Hepatocyte (in vitro differentiated cells): ENCODE data around the gene TRIM15. TPM values are rescaled to one million over a fixed set of nuclear protein-coding genes. Genes with fewer than 3 reads are reported as not detected.

ENCODE experiments used
- DNase-seq: peaks from one replicate; pipeline ENCODE4 v3.0.0-alpha.2; 2016; ENCODE audit warnings: low spot score
- H2AFZ ChIP-seq: fragments of 200-600 bp; sonication (generic); 2 replicates; pipeline ENCODE4 v1.6.0; 2016; ENCODE audit warnings: antibody characterized with exemption, mild to moderate bottlenecking
- H3K27ac ChIP-seq: fragments of 200-600 bp; sonication (generic); 2 replicates; pipeline ENCODE4 v1.5.1; 2016; ENCODE audit warnings: mild to moderate bottlenecking
- H3K27me3 ChIP-seq: fragments of 200-600 bp; sonication (generic); 2 replicates; pipeline ENCODE4 v1.6.1; 2016
- H3K36me3 ChIP-seq: fragments of 200-600 bp; sonication (generic); replicated peaks from 2 replicates; pipeline ENCODE4 v1.5.1; 2016; ENCODE audit warnings: low read depth; ENCODE audit not compliant: insufficient read depth
- H3K4me1 ChIP-seq: fragments of 200-600 bp; sonication (generic); 2 replicates; pipeline ENCODE4 v1.5.1; 2016; ENCODE audit warnings: mild to moderate bottlenecking, moderate library complexity; ENCODE audit not compliant: insufficient read depth
- H3K4me2 ChIP-seq: fragments of 200-600 bp; sonication (generic); 2 replicates; pipeline ENCODE4 v1.6.0; 2016
- H3K4me3 ChIP-seq: fragments of 200-600 bp; sonication (generic); 2 replicates; pipeline ENCODE4 v1.5.1; 2016; ENCODE audit warnings: mild to moderate bottlenecking
- H3K79me2 ChIP-seq: fragments of 200-600 bp; sonication (generic); 2 replicates; pipeline ENCODE4 v1.6.0; 2017; ENCODE audit warnings: mild to moderate bottlenecking
- H3K9me2 ChIP-seq: fragments of 200-600 bp; sonication (generic); replicated peaks from 2 replicates; pipeline ENCODE4 v1.6.0; 2017; ENCODE audit warnings: mild to moderate bottlenecking; ENCODE audit not compliant: insufficient read depth
- H3K9me3 ChIP-seq: fragments of 200-600 bp; sonication (generic); 2 replicates; pipeline ENCODE4 v1.5.1; 2016; ENCODE audit warnings: low read depth, mild to moderate bottlenecking
- H4K20me1 ChIP-seq: fragments of 200-600 bp; sonication (generic); 2 replicates; pipeline ENCODE4 v1.6.0; 2016; ENCODE audit warnings: mild to moderate bottlenecking; ENCODE audit not compliant: insufficient read depth, poor library complexity, severe bottlenecking
- CTCF ChIP-seq: fragments of 200-600 bp; sonication (generic); IDR thresholded peaks from 2 replicates; pipeline ENCODE4 v1.5.1; 2016; ENCODE audit warnings: antibody characterized with exemption, mild to moderate bottlenecking; ENCODE audit not compliant: poor library complexity
- EZH2 ChIP-seq: fragments of 200-600 bp; sonication (generic); IDR thresholded peaks from 2 replicates; pipeline ENCODE4 v1.6.1; 2016; ENCODE audit warnings: antibody characterized with exemption, mild to moderate bottlenecking, borderline replicate concordance
- EZH2phosphoT487 ChIP-seq: fragments of 200-600 bp; sonication (generic); IDR thresholded peaks from one replicate; pipeline ENCODE4 v1.6.1; 2018; ENCODE audit warnings: antibody characterized with exemption, mild to moderate bottlenecking, low read depth, moderate library complexity; ENCODE audit not compliant: unreplicated experiment, severe bottlenecking
- WGBS: methylation state at CpG from one replicate; pipeline ENCODE4 v1.1.6; 2016; ENCODE audit warnings: low lambda C conversion rate; ENCODE audit errors: missing lambda C conversion rate; 5-methylcytosine and 5-hydroxymethylcytosine counted together
- polyA plus RNA-seq: library from polyadenylated mRNA; unstranded; fragments of >200 nt; fragmentation: Nextera tagmentation; extraction: Ambion mirVana; gene quantifications from 2 replicates; pipeline ENCODE4 v1.2.1, GENCODE V29; 2016
- total RNA-seq: library from RNA; depleted of rRNA; stranded (reverse); fragments of >200 nt; gene quantifications from 2 replicates; pipeline ENCODE4 v1.2.3, GENCODE V29; 2014

Gene TRIM15
- total and polyA plus RNA-seq, 2 experiments from 2014 or later, result 1.2 to 2.6 TPM

GRCh38 chr6:30152016-30152673, 11.2 kb upstream of the TRIM15 start:
- H3K27me3 ChIP-seq, result peaks cover 5% of the 10 kb centered on the region

GRCh38 chr6:30152910-30153610, 10.3 kb upstream of the TRIM15 start:
- H3K4me3 ChIP-seq, result no peak overlapping the region
- 94% methylated on average over 3 of the region's 3 CpGs for WGBS

More at GRCh38 chr6:30152016-30152673, 11.2 kb upstream of the TRIM15 start:
- H3K9me2 ChIP-seq, result no peaks in the 10 kb centered on the region
- no peaks in the 10 kb centered on the region for H3K79me2 ChIP-seq
- H3K4me1 ChIP-seq, result peaks cover 14% of the 10 kb centered on the region
- no peak overlapping the region for H3K4me2 ChIP-seq
- 64% methylated on average over 4 of the region's 4 CpGs for WGBS
- H2AFZ ChIP-seq, result no peak overlapping the region
- H4K20me1 ChIP-seq, result no peaks in the 10 kb centered on the region
- H3K36me3 ChIP-seq, result no peaks in the 10 kb centered on the region
- TF ChIP-seq EZH2phosphoT487 (no peak), EZH2 (no peak), CTCF (no peak)
- H3K4me3 ChIP-seq, result no peak overlapping the region
- no peak for DNase-seq
- no peak overlapping the region for H3K27ac ChIP-seq
- H3K9me3 ChIP-seq, result no peaks in the 10 kb centered on the region

GRCh38 chr6:30154061-30154460, 9.3 kb upstream of the TRIM15 start:
- Histone ChIP-seq H4K20me1 (no peaks in the 10 kb centered on the region), H3K27me3 (peaks cover 10% of the 10 kb centered on the region), H3K36me3 (no peaks in the 10 kb centered on the region), H3K9me2 (no peaks in the 10 kb centered on the region), H3K4me1 (peaks cover 14% of the 10 kb centered on the region), H3K27ac (peak overlapping the region; percentile 74), H3K4me2 (no peak overlapping the region), H3K4me3 (no peak overlapping the region), H3K79me2 (no peaks in the 10 kb centered on the region), H3K9me3 (no peaks in the 10 kb centered on the region), H2AFZ (no peak overlapping the region)
- DNase-seq, result no peak
- no peak for TF ChIP-seq CTCF
- TF ChIP-seq EZH2, result no peak
- 94% methylated on average over 13 of the region's 17 CpGs for WGBS

More at GRCh38 chr6:30152910-30153610, 10.3 kb upstream of the TRIM15 start:
- no peaks in the 10 kb centered on the region for H3K9me2 ChIP-seq
- no peaks in the 10 kb centered on the region for H3K36me3 ChIP-seq
- H3K27ac ChIP-seq, result no peak overlapping the region
- peaks cover 5% of the 10 kb centered on the region for H3K27me3 ChIP-seq
- no peak overlapping the region for H2AFZ ChIP-seq
- H3K9me3 ChIP-seq, result no peaks in the 10 kb centered on the region
- no peak for TF ChIP-seq EZH2
- H4K20me1 ChIP-seq, result no peaks in the 10 kb centered on the region
- H3K4me2 ChIP-seq, result no peak overlapping the region
- no peak for DNase-seq
- H3K4me1 ChIP-seq, result peaks cover 14% of the 10 kb centered on the region
- no peaks in the 10 kb centered on the region for H3K79me2 ChIP-seq

GRCh38 chr6:30154709-30155519, 8.4 kb upstream of the TRIM15 start:
- H3K36me3 ChIP-seq, result no peaks in the 10 kb centered on the region
- DNase-seq, result peak; percentile 81
- no peak overlapping the region for H2AFZ ChIP-seq
- H3K9me2 ChIP-seq, result no peaks in the 10 kb centered on the region
- peaks cover 13% of the 10 kb centered on the region for H3K27me3 ChIP-seq
- peak overlapping the region; percentile 62 for H3K4me2 ChIP-seq
- 55% methylated on average over 12 of the region's 12 CpGs for WGBS
- H4K20me1 ChIP-seq, result no peaks in the 10 kb centered on the region
- no peaks in the 10 kb centered on the region for H3K9me3 ChIP-seq
- TF ChIP-seq EZH2, result no peak
- TF ChIP-seq EZH2phosphoT487, result no peak
- no peak for TF ChIP-seq CTCF
- H3K79me2 ChIP-seq, result no peaks in the 10 kb centered on the region
- peak overlapping the region; percentile 90 for H3K27ac ChIP-seq
- peaks cover 14% of the 10 kb centered on the region for H3K4me1 ChIP-seq
- H3K4me3 ChIP-seq, result no peak overlapping the region
